Measurements from ENCODE around the gene XYLT2.

GRCh38 chr17:50314456-50315011 is 31.4 kb upstream of the XYLT2 start:
- TF ChIP-seq POLR2A (IDR thresholded peaks at IDR 0.05; ENCODE audit: low read depth, low read length) (no peak), TAF1 (IDR thresholded peaks at IDR 0.05; ENCODE audit: low read depth, low read length) (no peak), POLR2AphosphoS5 (IDR thresholded peaks at IDR 0.05; ENCODE audit: low read depth, low read length) (no peak), PAX5 (IDR thresholded peaks at IDR 0.05; ENCODE audit: insufficient read depth, low read length, severe bottlenecking) (no peak), SPI1 (IDR thresholded peaks at IDR 0.05; ENCODE audit: low read depth, low read length) (no peak), POU2F2 (IDR thresholded peaks at IDR 0.05; ENCODE audit: low read depth, low read length) (no peak)

Measured in GM12891 (cell line).